Suppressor macrophage (primary cell): Measurements from ENCODE around the gene CCT7.

Source experiments
- DNase-seq, 4 experiments: peaks; one replicate each; pipeline ENCODE4 v3.0.0-alpha.2; 2020 to 2022

Gene CCT7

GRCh38 chr2:73297151-73297559 lies 63.0 kb downstream of the CCT7 start:
- DNase-seq = no peak

DNA sequence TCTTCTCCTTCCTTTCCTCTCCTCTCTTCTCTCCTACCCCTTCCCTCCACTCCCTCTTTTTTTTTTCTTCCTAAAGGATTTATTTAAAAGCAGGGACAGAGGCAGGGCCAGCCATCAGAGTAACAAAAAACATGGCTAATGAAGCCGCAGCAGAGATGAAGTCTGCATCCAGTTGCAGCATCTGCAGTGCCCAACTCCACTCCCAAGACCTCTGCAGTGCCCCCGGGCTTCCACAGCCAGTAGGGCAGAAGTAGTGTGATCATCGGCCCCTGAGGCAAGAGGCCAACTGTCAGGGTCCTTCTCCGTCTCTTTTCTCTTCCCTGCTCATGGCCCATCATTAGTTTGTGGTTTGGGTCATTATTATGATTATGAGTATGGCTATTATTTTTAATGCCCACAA lies 63.5 kb downstream of the CCT7 start:
- no peak for DNase-seq

DNA sequence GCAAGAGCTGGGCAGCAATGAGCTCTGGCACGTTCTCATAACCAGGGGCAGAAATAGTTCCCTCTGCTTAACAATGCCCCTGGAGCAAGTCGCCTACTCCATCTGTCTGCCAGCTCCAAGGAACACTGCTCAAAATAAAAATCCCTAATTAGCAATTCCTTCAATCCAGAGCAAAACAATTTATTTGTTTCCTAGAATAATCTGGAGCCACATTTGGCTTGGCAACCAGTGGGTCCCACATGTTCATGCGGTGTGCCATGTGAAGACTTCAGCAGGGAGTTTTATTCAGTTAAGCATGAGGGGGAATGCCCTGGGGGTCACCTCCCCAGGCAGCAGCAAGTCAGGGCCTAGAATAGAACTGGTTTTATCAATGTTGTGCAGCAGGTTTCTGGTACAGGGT lies 66.8 kb downstream of the CCT7 start:
- DNase-seq = no peak

- DNase-seq = no peak
Observed at GRCh38 chr2:73301636-73302035, 67.5 kb downstream of the CCT7 start.
